Measurements from ENCODE around the gene ANXA5. TPM values are rescaled to one million over a fixed set of nuclear protein-coding genes. Genes with fewer than 3 reads are reported as not detected.

Gene ANXA5
- total and polyA plus RNA-seq, 4 donors, result 71.0 to 131 (median 87.0) TPM

DNA sequence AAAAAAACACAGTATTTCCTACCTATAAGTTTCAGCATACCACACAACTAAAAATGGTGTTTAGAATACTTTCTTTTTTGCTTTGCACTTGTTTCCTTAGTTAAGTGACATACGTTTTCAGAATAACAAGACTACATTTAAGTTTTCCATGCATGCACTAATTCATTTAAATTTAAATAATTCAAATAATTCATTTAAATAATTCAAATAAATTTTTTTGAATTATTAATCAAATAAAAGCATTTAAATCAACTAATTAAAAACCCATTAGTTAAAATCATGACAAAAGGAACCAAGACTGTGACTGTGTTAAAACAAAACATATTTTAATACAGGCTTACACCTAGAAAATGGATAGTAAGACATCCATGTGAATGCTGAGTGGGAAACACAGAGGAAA, 12.8 kb downstream of the ANXA5 start:
- H3K9me3 ChIP-seq (ENCODE audit: control insufficient read depth in 4 of 4, low read length in 3 of 4), result no peaks in the 10 kb centered on the region
- no peak for DNase-seq (ENCODE audit: low spot score)
- no peak overlapping the region for H3K27ac ChIP-seq (ENCODE audit: low read depth in 1 of 2, low read length in 2 of 2)
- H3K36me3 ChIP-seq (ENCODE audit: control insufficient read depth in 4 of 4, insufficient read depth in 3 of 4, low read depth in 1 of 4, low read length in 3 of 4), result peaks cover 6 to 52% (median 40%) of the 10 kb centered on the region in 4 donors
- no peak overlapping the region for H3K4me3 ChIP-seq (ENCODE audit: low read depth in 1 of 3, low read length in 3 of 3)
- no peak for TF ChIP-seq SP1 (IDR thresholded peaks at IDR 0.05)
- no peak for TF ChIP-seq FOXA1 (IDR thresholded peaks at IDR 0.05)
- TF ChIP-seq HNF4G (IDR thresholded peaks at IDR 0.05), result no peak
- no peak for TF ChIP-seq EGR1 (IDR thresholded peaks at IDR 0.05; ENCODE audit: low read depth in 2 of 2)
- TF ChIP-seq, protein P1, sequence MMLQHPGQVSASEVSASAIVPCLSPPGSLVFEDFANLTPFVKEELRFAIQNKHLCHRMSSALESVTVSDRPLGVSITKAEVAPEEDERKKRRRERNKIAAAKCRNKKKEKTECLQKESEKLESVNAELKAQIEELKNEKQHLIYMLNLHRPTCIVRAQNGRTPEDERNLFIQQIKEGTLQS (IDR thresholded peaks at IDR 0.05), result no peak
- no peak for TF ChIP-seq JUND (IDR thresholded peaks at IDR 0.05)
- TF ChIP-seq, protein P2, sequence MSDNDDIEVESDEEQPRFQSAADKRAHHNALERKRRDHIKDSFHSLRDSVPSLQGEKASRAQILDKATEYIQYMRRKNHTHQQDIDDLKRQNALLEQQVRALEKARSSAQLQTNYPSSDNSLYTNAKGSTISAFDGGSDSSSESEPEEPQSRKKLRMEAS (IDR thresholded peaks at IDR 0.05), result no peak
- TF ChIP-seq, protein P3, sequence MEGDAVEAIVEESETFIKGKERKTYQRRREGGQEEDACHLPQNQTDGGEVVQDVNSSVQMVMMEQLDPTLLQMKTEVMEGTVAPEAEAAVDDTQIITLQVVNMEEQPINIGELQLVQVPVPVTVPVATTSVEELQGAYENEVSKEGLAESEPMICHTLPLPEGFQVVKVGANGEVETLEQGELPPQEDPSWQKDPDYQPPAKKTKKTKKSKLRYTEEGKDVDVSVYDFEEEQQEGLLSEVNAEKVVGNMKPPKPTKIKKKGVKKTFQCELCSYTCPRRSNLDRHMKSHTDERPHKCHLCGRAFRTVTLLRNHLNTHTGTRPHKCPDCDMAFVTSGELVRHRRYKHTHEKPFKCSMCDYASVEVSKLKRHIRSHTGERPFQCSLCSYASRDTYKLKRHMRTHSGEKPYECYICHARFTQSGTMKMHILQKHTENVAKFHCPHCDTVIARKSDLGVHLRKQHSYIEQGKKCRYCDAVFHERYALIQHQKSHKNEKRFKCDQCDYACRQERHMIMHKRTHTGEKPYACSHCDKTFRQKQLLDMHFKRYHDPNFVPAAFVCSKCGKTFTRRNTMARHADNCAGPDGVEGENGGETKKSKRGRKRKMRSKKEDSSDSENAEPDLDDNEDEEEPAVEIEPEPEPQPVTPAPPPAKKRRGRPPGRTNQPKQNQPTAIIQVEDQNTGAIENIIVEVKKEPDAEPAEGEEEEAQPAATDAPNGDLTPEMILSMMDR (IDR thresholded peaks at IDR 0.05; ENCODE audit: low read depth, low read length, missing input control), result no peak
- TF ChIP-seq, protein P4, sequence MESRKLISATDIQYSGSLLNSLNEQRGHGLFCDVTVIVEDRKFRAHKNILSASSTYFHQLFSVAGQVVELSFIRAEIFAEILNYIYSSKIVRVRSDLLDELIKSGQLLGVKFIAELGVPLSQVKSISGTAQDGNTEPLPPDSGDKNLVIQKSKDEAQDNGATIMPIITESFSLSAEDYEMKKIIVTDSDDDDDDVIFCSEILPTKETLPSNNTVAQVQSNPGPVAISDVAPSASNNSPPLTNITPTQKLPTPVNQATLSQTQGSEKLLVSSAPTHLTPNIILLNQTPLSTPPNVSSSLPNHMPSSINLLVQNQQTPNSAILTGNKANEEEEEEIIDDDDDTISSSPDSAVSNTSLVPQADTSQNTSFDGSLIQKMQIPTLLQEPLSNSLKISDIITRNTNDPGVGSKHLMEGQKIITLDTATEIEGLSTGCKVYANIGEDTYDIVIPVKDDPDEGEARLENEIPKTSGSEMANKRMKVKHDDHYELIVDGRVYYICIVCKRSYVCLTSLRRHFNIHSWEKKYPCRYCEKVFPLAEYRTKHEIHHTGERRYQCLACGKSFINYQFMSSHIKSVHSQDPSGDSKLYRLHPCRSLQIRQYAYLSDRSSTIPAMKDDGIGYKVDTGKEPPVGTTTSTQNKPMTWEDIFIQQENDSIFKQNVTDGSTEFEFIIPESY (IDR thresholded peaks at IDR 0.05), result no peak
- TF ChIP-seq GABPA (IDR thresholded peaks at IDR 0.05 in 1 of 2, conservative IDR thresholded peaks at IDR 0.05 in 1 of 2), result no peak
- TF ChIP-seq TAF1 (conservative IDR thresholded peaks at IDR 0.05), result no peak
- TF ChIP-seq RAD21 (IDR thresholded peaks at IDR 0.05), result no peak
- no peak for TF ChIP-seq HNF4A (conservative IDR thresholded peaks at IDR 0.05)
- TF ChIP-seq YY1 (IDR thresholded peaks at IDR 0.05), result no peak
- no peak overlapping the region for H3K9ac ChIP-seq (ENCODE audit: low read depth in 1 of 2, low read length in 2 of 2)
- no peaks in the 10 kb centered on the region for H3K4me1 ChIP-seq (ENCODE audit: control insufficient read depth in 4 of 4, insufficient read depth in 4 of 4, low read length in 3 of 4)
- 96% methylated on average over 1 of the region's 1 CpG for WGBS
- H3K27me3 ChIP-seq (ENCODE audit: control insufficient read depth in 4 of 4, insufficient read depth in 4 of 4, low read length in 3 of 4), result no peaks in the 10 kb centered on the region

DNA sequence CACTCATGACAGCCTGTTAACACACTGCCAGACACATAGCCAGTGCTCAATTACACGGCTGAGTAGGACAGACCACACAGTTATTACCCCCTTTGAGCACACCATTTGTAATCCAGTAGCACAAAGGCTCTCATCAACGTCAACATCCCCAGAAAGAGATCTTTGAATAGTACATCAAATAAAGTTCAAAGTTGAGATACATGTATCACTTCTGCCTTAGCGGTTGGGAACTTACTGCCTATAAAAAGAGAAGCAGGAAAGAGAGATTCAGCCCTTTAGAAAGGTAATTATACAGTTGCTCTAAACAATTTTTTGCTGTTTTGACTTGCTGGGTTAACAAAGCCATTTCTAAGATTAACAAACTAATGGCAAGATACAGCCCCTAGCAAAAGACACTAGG, 16.2 kb downstream of the ANXA5 start:
- Histone ChIP-seq H3K27ac (ENCODE audit: low read depth in 1 of 2, low read length in 2 of 2) (no peak overlapping the region), H3K36me3 (ENCODE audit: control insufficient read depth in 4 of 4, insufficient read depth in 3 of 4, low read depth in 1 of 4, low read length in 3 of 4) (peaks cover 6 to 76% (median 54%) of the 10 kb centered on the region in 4 donors), H3K4me1 (ENCODE audit: control insufficient read depth in 4 of 4, insufficient read depth in 4 of 4, low read length in 3 of 4) (no peaks in the 10 kb centered on the region), H3K9me3 (ENCODE audit: control insufficient read depth in 4 of 4, low read length in 3 of 4) (no peaks in the 10 kb centered on the region), H3K4me3 (ENCODE audit: low read depth in 1 of 3, low read length in 3 of 3) (no peak overlapping the region), H3K27me3 (ENCODE audit: control insufficient read depth in 4 of 4, insufficient read depth in 4 of 4, low read length in 3 of 4) (no peaks in the 10 kb centered on the region), H3K9ac (ENCODE audit: low read depth in 1 of 2, low read length in 2 of 2) (no peak overlapping the region)
- 90% methylated on average over 3 of the region's 3 CpGs for WGBS
- DNase-seq (ENCODE audit: low spot score), result no peak
- TF ChIP-seq, protein P1 (IDR thresholded peaks at IDR 0.05), result no peak
- TF ChIP-seq JUND (IDR thresholded peaks at IDR 0.05), result no peak
- no peak for TF ChIP-seq HNF4A (conservative IDR thresholded peaks at IDR 0.05)
- TF ChIP-seq, protein P5, sequence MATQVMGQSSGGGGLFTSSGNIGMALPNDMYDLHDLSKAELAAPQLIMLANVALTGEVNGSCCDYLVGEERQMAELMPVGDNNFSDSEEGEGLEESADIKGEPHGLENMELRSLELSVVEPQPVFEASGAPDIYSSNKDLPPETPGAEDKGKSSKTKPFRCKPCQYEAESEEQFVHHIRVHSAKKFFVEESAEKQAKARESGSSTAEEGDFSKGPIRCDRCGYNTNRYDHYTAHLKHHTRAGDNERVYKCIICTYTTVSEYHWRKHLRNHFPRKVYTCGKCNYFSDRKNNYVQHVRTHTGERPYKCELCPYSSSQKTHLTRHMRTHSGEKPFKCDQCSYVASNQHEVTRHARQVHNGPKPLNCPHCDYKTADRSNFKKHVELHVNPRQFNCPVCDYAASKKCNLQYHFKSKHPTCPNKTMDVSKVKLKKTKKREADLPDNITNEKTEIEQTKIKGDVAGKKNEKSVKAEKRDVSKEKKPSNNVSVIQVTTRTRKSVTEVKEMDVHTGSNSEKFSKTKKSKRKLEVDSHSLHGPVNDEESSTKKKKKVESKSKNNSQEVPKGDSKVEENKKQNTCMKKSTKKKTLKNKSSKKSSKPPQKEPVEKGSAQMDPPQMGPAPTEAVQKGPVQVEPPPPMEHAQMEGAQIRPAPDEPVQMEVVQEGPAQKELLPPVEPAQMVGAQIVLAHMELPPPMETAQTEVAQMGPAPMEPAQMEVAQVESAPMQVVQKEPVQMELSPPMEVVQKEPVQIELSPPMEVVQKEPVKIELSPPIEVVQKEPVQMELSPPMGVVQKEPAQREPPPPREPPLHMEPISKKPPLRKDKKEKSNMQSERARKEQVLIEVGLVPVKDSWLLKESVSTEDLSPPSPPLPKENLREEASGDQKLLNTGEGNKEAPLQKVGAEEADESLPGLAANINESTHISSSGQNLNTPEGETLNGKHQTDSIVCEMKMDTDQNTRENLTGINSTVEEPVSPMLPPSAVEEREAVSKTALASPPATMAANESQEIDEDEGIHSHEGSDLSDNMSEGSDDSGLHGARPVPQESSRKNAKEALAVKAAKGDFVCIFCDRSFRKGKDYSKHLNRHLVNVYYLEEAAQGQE (IDR thresholded peaks at IDR 0.05), result no peak
- no peak for TF ChIP-seq TAF1 (conservative IDR thresholded peaks at IDR 0.05)
- no peak for TF ChIP-seq EGR1 (IDR thresholded peaks at IDR 0.05; ENCODE audit: low read depth in 2 of 2)
- no peak for TF ChIP-seq YY1 (IDR thresholded peaks at IDR 0.05)
- TF ChIP-seq, protein P3 (IDR thresholded peaks at IDR 0.05; ENCODE audit: low read depth, low read length, missing input control), result no peak
- no peak for TF ChIP-seq FOXA1 (IDR thresholded peaks at IDR 0.05)
- no peak for TF ChIP-seq HNF4G (IDR thresholded peaks at IDR 0.05)
- TF ChIP-seq, protein P2 (IDR thresholded peaks at IDR 0.05), result no peak
- no peak for TF ChIP-seq RAD21 (IDR thresholded peaks at IDR 0.05)
- TF ChIP-seq FOXA2 (IDR thresholded peaks at IDR 0.05), result no peak
- TF ChIP-seq, protein P4 (IDR thresholded peaks at IDR 0.05), result no peak
- TF ChIP-seq NR2F2 (IDR thresholded peaks at IDR 0.05), result no peak
- no peak for TF ChIP-seq SP1 (IDR thresholded peaks at IDR 0.05)
- no peak for TF ChIP-seq GABPA (IDR thresholded peaks at IDR 0.05 in 1 of 2, conservative IDR thresholded peaks at IDR 0.05 in 1 of 2)
- TF ChIP-seq RXRA (IDR thresholded peaks at IDR 0.05), result no peak
